A204.1 (cell line): ENCODE data around the gene DZIP1.
A peak's percentile ranks its signal among the peaks of the same experiment; 100 is the strongest.

Experiments used
- FAIRE-seq: peaks from 2 replicates; lab custom pipeline; 2012; peaks lifted over from hg19 to GRCh38; lab: Jason Lieb, UNC

DZIP1 gene

DNA sequence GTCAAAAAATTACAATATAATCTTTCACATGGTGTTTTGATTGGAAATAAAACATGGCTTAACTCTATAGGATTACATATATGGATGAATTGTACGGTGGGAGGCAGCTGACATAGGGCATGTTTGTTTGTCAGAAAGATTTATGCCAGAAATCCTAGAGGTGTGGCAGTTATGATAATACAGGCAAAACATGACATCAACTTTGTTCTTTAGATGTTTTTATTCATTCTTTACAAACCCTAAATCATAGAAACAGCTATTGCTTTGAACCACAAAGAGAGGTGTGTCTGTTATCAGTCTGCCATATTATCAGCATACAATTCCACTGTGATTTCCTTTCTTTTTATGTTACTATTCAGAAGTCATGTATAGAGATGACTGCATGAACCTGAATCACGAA is 100.2 kb downstream of the DZIP1 start:
- FAIRE-seq, result no peak

DNA sequence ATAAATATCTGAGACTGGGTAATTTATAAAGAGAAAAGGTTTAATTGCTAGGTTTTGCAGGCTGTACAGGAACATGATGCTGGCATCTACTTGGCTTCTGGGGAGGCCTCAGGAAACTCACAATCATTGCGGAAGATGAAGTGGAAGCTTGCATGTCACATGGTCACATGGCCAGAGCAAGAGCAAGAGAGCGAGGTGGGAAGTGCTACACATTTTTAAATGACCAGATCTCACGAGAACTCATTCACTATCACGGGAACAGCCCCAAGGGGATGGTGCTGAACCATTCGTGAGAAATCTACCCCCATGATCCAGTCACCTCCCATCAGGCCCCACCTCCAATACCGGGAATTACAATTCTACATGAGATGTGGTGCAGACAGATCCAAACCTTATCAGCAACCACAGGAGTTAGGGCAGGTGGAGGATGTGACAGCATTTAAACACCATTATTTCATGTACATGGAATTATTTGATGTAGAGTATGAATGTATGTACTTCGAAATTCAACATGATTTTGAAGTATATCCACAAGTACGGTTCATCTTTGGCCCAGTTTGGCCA is 102.5 kb downstream of the DZIP1 start:
- no peak for FAIRE-seq

DNA sequence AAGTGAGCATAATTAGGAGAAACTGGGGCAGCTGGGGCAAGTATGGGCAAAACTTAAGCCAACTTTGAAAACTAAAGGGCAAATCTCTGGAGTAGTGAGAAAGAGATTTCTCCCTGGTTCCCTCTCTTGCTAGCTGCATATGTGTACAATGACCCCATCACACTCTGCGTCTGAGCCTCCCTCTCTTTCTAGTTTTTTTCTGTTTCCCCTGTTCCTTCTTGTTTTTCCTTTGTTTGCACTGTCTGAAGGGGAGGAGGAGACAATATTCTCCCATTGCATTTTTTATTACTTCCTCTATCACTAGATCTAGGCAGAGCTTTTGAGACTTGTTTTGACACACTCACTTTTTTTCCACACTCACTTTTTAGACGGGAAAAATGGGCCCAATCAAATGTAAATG is 103.2 kb downstream of the DZIP1 start:
- FAIRE-seq, result no peak

DNA sequence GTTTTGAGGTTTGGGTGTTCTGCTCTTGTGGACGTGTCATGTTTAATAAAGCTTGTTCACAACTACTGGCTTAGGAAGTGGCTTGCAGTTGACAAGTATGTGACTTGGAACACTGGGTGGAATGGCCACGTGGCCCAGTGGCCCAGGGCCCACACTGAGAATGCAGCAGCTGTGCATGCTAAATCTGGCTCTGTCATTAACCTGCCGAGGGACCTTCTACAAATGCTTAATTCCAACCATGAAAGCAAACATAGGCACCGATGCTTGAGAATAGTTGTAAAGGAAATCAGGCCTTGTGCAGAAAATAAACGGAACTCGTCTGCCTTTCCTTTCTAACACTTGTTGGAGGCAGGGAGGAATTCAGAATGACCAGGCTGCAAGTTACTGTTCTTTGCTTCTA is 103.6 kb downstream of the DZIP1 start:
- FAIRE-seq, result no peak

DNA sequence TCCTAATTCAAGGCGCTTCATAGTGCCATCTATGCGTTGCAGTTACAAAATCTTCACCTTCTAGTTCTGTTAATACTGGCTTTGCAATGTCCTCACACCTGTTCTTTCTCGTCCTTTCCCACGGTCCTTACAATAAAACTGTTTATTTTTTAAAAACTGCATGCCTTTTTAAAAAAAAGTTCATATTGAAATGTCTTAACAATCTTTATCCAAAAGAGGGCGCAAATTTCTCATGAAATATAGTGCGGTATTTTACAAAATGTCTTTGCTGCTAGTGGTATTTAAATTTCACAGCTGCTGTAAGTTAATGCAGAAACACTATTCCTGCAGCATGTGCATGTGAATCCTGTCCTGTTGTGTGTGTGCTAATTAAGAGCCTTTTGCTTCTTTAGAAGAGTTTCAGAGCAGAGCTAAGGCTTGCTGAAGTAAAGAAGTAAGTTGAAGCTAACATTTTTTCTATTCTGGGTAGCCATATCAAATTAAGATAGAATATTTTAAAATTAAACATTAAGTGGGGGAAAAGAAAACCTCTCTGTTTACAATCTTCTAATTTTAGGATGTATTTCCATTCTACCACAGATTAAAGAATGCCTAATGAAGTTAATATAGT is 107.8 kb downstream of the DZIP1 start:
- peak; percentile 97 for FAIRE-seq

DNA sequence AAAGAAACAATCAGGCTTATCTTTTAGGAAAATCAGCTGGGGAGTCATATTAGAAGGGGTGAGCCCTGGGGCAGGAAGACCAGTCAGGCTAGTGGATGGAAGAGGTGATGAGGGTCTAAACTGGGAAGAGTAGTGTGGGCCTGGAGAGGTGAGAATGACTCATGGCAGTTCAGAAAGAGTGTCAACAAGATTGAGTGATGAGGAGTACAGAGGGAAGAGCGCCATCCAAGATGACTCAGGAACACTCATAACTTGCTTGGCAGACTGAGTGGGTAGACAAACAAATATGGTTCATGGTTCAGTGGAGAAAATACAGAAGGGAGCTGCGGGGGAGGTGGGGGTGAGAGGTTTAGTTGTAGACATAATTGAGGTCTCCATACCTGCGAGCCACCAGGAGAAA is 109.3 kb downstream of the DZIP1 start:
- FAIRE-seq, result no peak

DNA sequence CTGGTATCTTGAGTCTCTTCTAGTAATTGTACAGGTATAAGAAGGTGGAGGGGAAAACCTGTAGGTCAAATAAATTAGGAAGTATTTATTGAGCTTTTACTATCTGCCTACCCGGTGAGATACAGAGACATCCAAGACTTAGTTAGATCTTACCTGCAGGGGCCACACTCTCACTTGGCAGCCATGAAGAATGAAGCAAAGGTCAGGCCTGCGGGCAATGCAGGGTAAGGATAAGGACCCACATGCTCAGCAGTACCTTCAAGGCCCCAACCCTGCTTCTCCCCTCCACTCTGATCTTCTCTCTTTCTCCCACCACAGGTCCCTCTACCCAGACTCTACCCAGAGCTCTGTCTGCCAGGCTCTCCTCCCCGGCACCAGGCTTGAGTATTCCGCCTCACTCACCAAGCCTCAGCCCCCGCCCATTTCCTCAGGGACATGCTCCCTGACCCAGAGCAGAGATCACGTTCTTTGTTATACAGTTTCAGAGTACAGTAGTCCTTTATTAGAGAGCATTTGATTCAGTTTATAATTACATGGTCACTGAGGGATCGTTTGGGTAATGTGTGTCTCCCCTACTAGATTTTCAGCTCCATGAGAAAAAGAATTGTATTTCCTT is 110.9 kb downstream of the DZIP1 start:
- no peak for FAIRE-seq

DNA sequence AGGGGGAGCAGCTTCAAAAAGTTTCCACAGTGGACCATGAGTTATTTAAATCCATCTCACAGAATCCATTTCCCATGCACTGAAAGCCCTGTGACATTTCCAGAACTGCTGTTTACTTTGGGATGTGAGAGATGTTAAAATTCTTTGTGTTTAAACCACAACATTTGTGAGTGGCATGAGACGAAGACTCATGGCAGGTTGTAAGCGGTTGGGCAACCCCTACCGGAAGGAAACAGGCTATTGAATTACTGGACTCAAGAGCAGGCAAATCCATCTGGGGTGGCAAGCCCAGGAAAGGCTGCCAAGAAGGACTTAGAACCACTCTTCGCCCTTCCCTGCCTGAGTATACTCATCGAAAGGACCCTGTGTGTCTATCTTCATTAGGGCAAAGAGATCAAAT is 114.3 kb downstream of the DZIP1 start:
- no peak for FAIRE-seq
